Measurements from ENCODE around the gene FAM222B. TPM values are rescaled to one million over a fixed set of nuclear protein-coding genes. Genes with fewer than 3 reads are reported as not detected.

Gene FAM222B
- polyA plus RNA-seq, 2 of the 4 experiments (the other 2 are of a cell fraction) = 10.7 to 15.6 TPM

DNA sequence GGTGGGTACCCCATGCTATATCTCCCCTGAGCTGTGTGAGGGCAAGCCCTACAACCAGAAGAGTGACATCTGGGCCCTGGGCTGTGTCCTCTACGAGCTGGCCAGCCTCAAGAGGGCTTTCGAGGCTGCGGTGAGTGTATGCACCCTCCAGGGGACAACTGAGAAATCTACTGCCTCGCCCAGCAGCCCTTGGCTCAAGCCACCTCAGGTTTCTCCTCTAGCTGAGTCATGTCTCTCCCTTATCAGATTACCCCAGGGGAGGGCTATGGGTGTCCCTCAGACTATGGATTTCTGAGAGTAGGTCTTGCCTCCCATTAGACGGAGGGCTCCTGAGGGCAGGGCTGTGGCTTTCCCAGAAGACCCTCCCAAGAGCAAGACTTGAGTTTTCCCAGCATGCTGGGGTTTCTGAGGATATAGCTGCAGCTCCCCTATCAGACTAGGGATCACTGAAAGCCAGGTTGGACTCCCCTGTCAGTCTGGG is 107.3 kb downstream of the FAM222B start:
- H3K4me3 ChIP-seq = no peak overlapping the region
- peaks cover 2% of the 10 kb centered on the region for H3K9me3 ChIP-seq
- TF ChIP-seq GATA3 (IDR thresholded peaks at IDR 0.05; ENCODE audit: borderline replicate concordance) (0 out of 2 replicates have a peak, but pooled peaks have one; percentile 13), EHMT2 (IDR thresholded peaks at IDR 0.05; ENCODE audit: low read depth) (no peak)
- peak overlapping the region; percentile 2 to 73; a peak in 3 of 6 replicates for H3K27ac ChIP-seq
- CTCF ChIA-PET = interaction anchor here (1.2 to 17.5 kb wide), 4 partner anchors 9 to 168 kb away, joined by 3 to 977 read pairs (median 20); partner anchors contain the start of genes TLCD1 and TRAF4
- WGBS (ENCODE audit: missing lambda C conversion rate) = 38% methylated on average over 5 of the region's 5 CpGs
- POLR2A ChIA-PET = interaction anchor here (0.9 to 1.5 kb wide), 2 partner anchors 8 to 9 kb away, joined by 5 to 10 read pairs; partner anchors contain the start of genes TLCD1 and TRAF4
- FAIRE-seq (no peak), DNase-seq (ENCODE audit: low read depth in 1 of 2, low spot score in 1 of 2) (peak in 1 of 2 experiments; percentile 56), ATAC-seq (peak; percentile 73 to 76)
- peak overlapping the region; percentile 23; the same call in 1 of the 3 replicates for H3K4me2 ChIP-seq
- peaks cover 9% of the 10 kb centered on the region for H3K4me1 ChIP-seq

DNA sequence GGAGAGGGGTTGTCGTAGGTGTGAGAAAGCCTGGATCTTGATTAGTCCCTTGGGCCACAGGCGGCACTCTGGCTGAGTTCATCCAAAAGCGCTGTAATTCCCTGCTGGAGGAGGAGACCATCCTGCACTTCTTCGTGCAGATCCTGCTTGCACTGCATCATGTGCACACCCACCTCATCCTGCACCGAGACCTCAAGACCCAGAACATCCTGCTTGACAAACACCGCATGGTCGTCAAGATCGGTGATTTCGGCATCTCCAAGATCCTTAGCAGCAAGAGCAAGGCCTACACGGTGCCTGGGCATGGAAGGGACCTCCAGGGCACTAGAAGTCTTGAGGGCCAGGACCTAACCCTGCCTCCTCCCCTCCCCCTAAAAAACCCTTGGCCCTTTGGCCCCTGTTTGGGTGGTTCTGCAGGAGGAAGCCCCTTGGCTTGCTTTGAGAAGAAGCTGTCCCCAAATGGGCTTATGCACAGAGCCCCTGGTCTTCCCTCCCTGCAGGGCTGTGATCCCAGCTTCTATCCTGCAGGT is 107.8 kb downstream of the FAM222B start:
- ChIA-PET POLR2A (interaction anchor here (0.9 to 1.6 kb wide), 3 partner anchors 8 to 9 kb away, joined by 5 to 16 read pairs (median 10); partner anchors contain the start of genes TLCD1 and TRAF4), CTCF (interaction anchor here (1.2 to 17.5 kb wide), 4 partner anchors 8 to 169 kb away, joined by 3 to 977 read pairs (median 20); partner anchors contain the start of genes TLCD1 and TRAF4)
- FAIRE-seq = no peak
- Histone ChIP-seq H3K9me3 (no peaks in the 10 kb centered on the region; the same call in 2 of the 3 replicates), H3K27ac (peak overlapping the region; percentile 2 to 73; a peak in 3 of 6 replicates), H3K4me2 (peak overlapping the region; percentile 23; the same call in 1 of the 3 replicates), H3K4me1 (peaks cover 9% of the 10 kb centered on the region), H3K4me3 (no peak overlapping the region)
- TF ChIP-seq MAZ (IDR thresholded peaks at IDR 0.05; ENCODE audit: borderline replicate concordance, low read depth, low read length) (no peak), NFE2L2 (conservative IDR thresholded peaks at IDR 0.05; ENCODE audit: low read length) (no peak), MYC (IDR thresholded peaks at IDR 0.05; ENCODE audit: borderline replicate concordance, low read length) (no peak), CEBPB (IDR thresholded peaks at IDR 0.05) (no peak), HOXB5 (CRISPR knock-in tag; IDR thresholded peaks at IDR 0.05) (no peak), USF2 (IDR thresholded peaks at IDR 0.05) (no peak), JUNB (IDR thresholded peaks at IDR 0.05) (no peak), ZFP36 (IDR thresholded peaks at IDR 0.05; ENCODE audit: borderline replicate concordance, partially characterized antibody) (no peak), SREBF2 (IDR thresholded peaks at IDR 0.05) (no peak), ESRRA (IDR thresholded peaks at IDR 0.05; ENCODE audit: borderline replicate concordance, low read length) (no peak), PHF8 (IDR thresholded peaks at IDR 0.05; ENCODE audit: borderline replicate concordance, low read depth) (no peak), CTCF (IDR thresholded peaks at IDR 0.05) (no peak), GATA3 (IDR thresholded peaks at IDR 0.05; ENCODE audit: borderline replicate concordance) (no peak), RARB (CRISPR knock-in tag; IDR thresholded peaks at IDR 0.05) (no peak), HEYL (CRISPR knock-in tag; IDR thresholded peaks at IDR 0.05) (no peak)
- TF ChIP-seq, protein P1, sequence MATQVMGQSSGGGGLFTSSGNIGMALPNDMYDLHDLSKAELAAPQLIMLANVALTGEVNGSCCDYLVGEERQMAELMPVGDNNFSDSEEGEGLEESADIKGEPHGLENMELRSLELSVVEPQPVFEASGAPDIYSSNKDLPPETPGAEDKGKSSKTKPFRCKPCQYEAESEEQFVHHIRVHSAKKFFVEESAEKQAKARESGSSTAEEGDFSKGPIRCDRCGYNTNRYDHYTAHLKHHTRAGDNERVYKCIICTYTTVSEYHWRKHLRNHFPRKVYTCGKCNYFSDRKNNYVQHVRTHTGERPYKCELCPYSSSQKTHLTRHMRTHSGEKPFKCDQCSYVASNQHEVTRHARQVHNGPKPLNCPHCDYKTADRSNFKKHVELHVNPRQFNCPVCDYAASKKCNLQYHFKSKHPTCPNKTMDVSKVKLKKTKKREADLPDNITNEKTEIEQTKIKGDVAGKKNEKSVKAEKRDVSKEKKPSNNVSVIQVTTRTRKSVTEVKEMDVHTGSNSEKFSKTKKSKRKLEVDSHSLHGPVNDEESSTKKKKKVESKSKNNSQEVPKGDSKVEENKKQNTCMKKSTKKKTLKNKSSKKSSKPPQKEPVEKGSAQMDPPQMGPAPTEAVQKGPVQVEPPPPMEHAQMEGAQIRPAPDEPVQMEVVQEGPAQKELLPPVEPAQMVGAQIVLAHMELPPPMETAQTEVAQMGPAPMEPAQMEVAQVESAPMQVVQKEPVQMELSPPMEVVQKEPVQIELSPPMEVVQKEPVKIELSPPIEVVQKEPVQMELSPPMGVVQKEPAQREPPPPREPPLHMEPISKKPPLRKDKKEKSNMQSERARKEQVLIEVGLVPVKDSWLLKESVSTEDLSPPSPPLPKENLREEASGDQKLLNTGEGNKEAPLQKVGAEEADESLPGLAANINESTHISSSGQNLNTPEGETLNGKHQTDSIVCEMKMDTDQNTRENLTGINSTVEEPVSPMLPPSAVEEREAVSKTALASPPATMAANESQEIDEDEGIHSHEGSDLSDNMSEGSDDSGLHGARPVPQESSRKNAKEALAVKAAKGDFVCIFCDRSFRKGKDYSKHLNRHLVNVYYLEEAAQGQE (IDR thresholded peaks at IDR 0.05) = no peak
- no peak for DNase-seq (ENCODE audit: low read depth in 1 of 2, low spot score in 1 of 2)
- WGBS (ENCODE audit: missing lambda C conversion rate) = 92% methylated on average over 10 of the region's 10 CpGs
- ATAC-seq = peak; percentile 12 to 18; a peak in 3 of 6 replicates

Measured in A549 (cell line).